ENCODE measurements around the gene SNX11. TPM values are rescaled to one million over a fixed set of nuclear protein-coding genes. Genes with fewer than 3 reads are reported as not detected.
"Not testable (repeated sequence)": the region's sequence is repeated elsewhere in the genome, so short reads cannot be mapped to it uniquely, and the experiment has no call there.

The SNX11 gene
- total RNA-seq, 1 experiment from 2014 or later = 16.1 TPM

GRCh38 chr17:48074322-48075081, 33.1 kb upstream of the SNX11 start:
- no peaks in the 10 kb centered on the region for H3K9me3 ChIP-seq (replicated peaks)
- H3K4me1 ChIP-seq = no peaks in the 10 kb centered on the region
- H3K4me3 ChIP-seq = no peak overlapping the region
- H3K27ac ChIP-seq = no peak overlapping the region
- H3K27me3 ChIP-seq = no peaks in the 10 kb centered on the region
- peak; percentile 65 to 84 for DNase-seq
- peaks cover 54% of the 10 kb centered on the region for H3K36me3 ChIP-seq

GRCh38 chr17:48077152-48077551, 30.4 kb upstream of the SNX11 start:
- H3K27me3 ChIP-seq; DNase-seq; H3K27ac ChIP-seq; H3K4me1 ChIP-seq; H3K4me3 ChIP-seq; H3K9me3 ChIP-seq (replicated peaks): not testable (repeated sequence)
- peaks cover 40% of the 10 kb centered on the region for H3K36me3 ChIP-seq

GRCh38 chr17:48081858-48082257, 25.7 kb upstream of the SNX11 start:
- peaks cover 4% of the 10 kb centered on the region for H3K36me3 ChIP-seq
- H3K9me3 ChIP-seq (replicated peaks) = no peaks in the 10 kb centered on the region
- no peak overlapping the region for H3K27ac ChIP-seq
- no peak for DNase-seq
- no peaks in the 10 kb centered on the region for H3K27me3 ChIP-seq
- H3K4me3 ChIP-seq = no peak overlapping the region
- H3K4me1 ChIP-seq = peaks cover 16% of the 10 kb centered on the region

GRCh38 chr17:48084932-48085331, 22.6 kb upstream of the SNX11 start:
- H3K36me3 ChIP-seq = peaks cover 9% of the 10 kb centered on the region
- no peak for DNase-seq
- H3K4me3 ChIP-seq = no peak overlapping the region
- H3K27me3 ChIP-seq = no peaks in the 10 kb centered on the region
- H3K4me1 ChIP-seq = peaks cover 21% of the 10 kb centered on the region
- H3K27ac ChIP-seq = no peak overlapping the region
- no peaks in the 10 kb centered on the region for H3K9me3 ChIP-seq (replicated peaks)

- Histone ChIP-seq H3K9me3 (replicated peaks) (no peaks in the 10 kb centered on the region), H3K36me3 (peaks cover 30% of the 10 kb centered on the region)
Observed at GRCh38 chr17:48093341-48094045, 14.1 kb upstream of the SNX11 start.

GRCh38 chr17:48095611-48096010, 12.0 kb upstream of the SNX11 start:
- H3K4me1 ChIP-seq = 0 out of 2 replicates have a peak, but pooled peaks cover 3% of the 10 kb centered on the region
- H3K27me3 ChIP-seq = no peaks in the 10 kb centered on the region
- peaks cover 27% of the 10 kb centered on the region for H3K36me3 ChIP-seq
- H3K4me3 ChIP-seq = no peak overlapping the region
- no peaks in the 10 kb centered on the region for H3K9me3 ChIP-seq (replicated peaks)
- H3K27ac ChIP-seq = no peak overlapping the region
- DNase-seq = no peak

More at GRCh38 chr17:48093341-48094045, 14.1 kb upstream of the SNX11 start:
- Histone ChIP-seq H3K27ac (no peak overlapping the region), H3K27me3 (no peaks in the 10 kb centered on the region), H3K4me3 (no peak overlapping the region), H3K4me1 (peaks cover 7% of the 10 kb centered on the region; the same call in 1 of the 2 replicates)
- DNase-seq = no peak

- no peak for DNase-seq
- Histone ChIP-seq H3K4me1 (no peaks in the 10 kb centered on the region), H3K27ac (peak overlapping the region; percentile 98), H3K27me3 (no peaks in the 10 kb centered on the region), H3K9me3 (replicated peaks) (0 out of 2 replicates have a peak, but pooled peaks cover 2% of the 10 kb centered on the region), H3K4me3 (peak overlapping the region; percentile 96), H3K36me3 (peaks cover 12% of the 10 kb centered on the region)
Observed at GRCh38 chr17:48100160-48100559, 7.4 kb upstream of the SNX11 start.

- Histone ChIP-seq H3K4me1 (no peaks in the 10 kb centered on the region), H3K36me3 (peaks cover 7% of the 10 kb centered on the region), H3K27ac (peak overlapping the region; percentile 98), H3K27me3 (no peaks in the 10 kb centered on the region), H3K9me3 (replicated peaks) (0 out of 2 replicates have a peak, but pooled peaks cover 2% of the 10 kb centered on the region), H3K4me3 (peak overlapping the region; percentile 96)
- DNase-seq = peak; percentile 87 to 90
Observed at GRCh38 chr17:48100591-48101011, 7.0 kb upstream of the SNX11 start.

- DNase-seq = peak; percentile 97
- H3K27me3 ChIP-seq = no peaks in the 10 kb centered on the region
- H3K27ac ChIP-seq = peak within 1 kb of the TSS; percentile 98
- peak within 1 kb of the TSS; percentile 96 for H3K4me3 ChIP-seq
- 0 out of 2 replicates have a peak, but pooled peaks cover 2% of the 10 kb centered on the region for H3K36me3 ChIP-seq
- no peaks in the 10 kb centered on the region for H3K4me1 ChIP-seq
- 0 out of 2 replicates have a peak, but pooled peaks cover 2% of the 10 kb centered on the region for H3K9me3 ChIP-seq (replicated peaks)
Observed at GRCh38 chr17:48101012-48101720, 6.4 kb upstream of the SNX11 start, which contains the start of gene CBX1. Gene CBX1 (minus strand): TSS chr17:48101478. CDS start chr17:48077004, 24,474 bp downstream.

GRCh38 chr17:48102043-48102750, 5.4 kb upstream of the SNX11 start:
- no peak overlapping the region for H3K27ac ChIP-seq
- H3K36me3 ChIP-seq = 0 out of 2 replicates have a peak, but pooled peaks cover 2% of the 10 kb centered on the region
- H3K4me1 ChIP-seq = no peaks in the 10 kb centered on the region
- 0 out of 2 replicates have a peak, but pooled peaks cover 2% of the 10 kb centered on the region for H3K9me3 ChIP-seq (replicated peaks)
- no peak for DNase-seq
- H3K4me3 ChIP-seq = no peak overlapping the region
- H3K27me3 ChIP-seq = no peaks in the 10 kb centered on the region

- Histone ChIP-seq H3K4me1 (no peaks in the 10 kb centered on the region), H3K27ac (no peak overlapping the region), H3K9me3 (replicated peaks) (0 out of 2 replicates have a peak, but pooled peaks cover 2% of the 10 kb centered on the region), H3K27me3 (no peaks in the 10 kb centered on the region), H3K36me3 (0 out of 2 replicates have a peak, but pooled peaks cover 2% of the 10 kb centered on the region), H3K4me3 (no peak overlapping the region)
- peak; percentile 13 to 42 for DNase-seq
Observed at GRCh38 chr17:48102798-48103715, 4.5 kb upstream of the SNX11 start.

- Histone ChIP-seq H3K36me3 (0 out of 2 replicates have a peak, but pooled peaks cover 2% of the 10 kb centered on the region), H3K27me3 (no peaks in the 10 kb centered on the region), H3K9me3 (replicated peaks) (0 out of 2 replicates have a peak, but pooled peaks cover 2% of the 10 kb centered on the region), H3K27ac (no peak overlapping the region), H3K4me1 (no peaks in the 10 kb centered on the region), H3K4me3 (no peak overlapping the region)
- no peak for DNase-seq
Observed at GRCh38 chr17:48104440-48104839, 3.1 kb upstream of the SNX11 start.

GRCh38 chr17:48106802-48107136, 797 bp upstream of the SNX11 start:
- DNase-seq = no peak

More at GRCh38 chr17:48106802-48107136, 797 bp upstream of the SNX11 start:
- no peaks in the 10 kb centered on the region for H3K36me3 ChIP-seq
- no peaks in the 10 kb centered on the region for H3K4me1 ChIP-seq
- H3K4me3 ChIP-seq = peak overlapping the region; percentile 89
- 0 out of 2 replicates have a peak, but pooled peaks cover 2% of the 10 kb centered on the region for H3K9me3 ChIP-seq (replicated peaks)
- no peaks in the 10 kb centered on the region for H3K27me3 ChIP-seq
- H3K27ac ChIP-seq = no peak overlapping the region; the same call in 1 of the 2 replicates
